Uterus (tissue), 4 donors: ENCODE results near the gene NKX3-2. TPM values are rescaled to one million over a fixed set of nuclear protein-coding genes. Genes with fewer than 3 reads are reported as not detected.

Experiments used
- DNase-seq, 2 donors: peaks; one replicate each; pipeline ENCODE4 v3.0.0-alpha.2; 2019 to 2020
- H3K27ac ChIP-seq, 2 donors: fragments of 200-600 bp; sonication (generic); 1 replicate in 1 of 2; 2 replicates in 1 of 2; pipeline ENCODE4 v1.5.1; 2016 to 2018
- H3K27me3 ChIP-seq, 2 donors: fragments of 200-600 bp; sonication (generic); one replicate each; pipeline ENCODE4 v1.5.1; 2018 to 2019; ENCODE audit warnings: control low read depth in 1 of 2
- H3K36me3 ChIP-seq, 2 donors: fragments of 200-600 bp; sonication (generic); one replicate each; pipeline ENCODE4 v1.5.1; 2019; ENCODE audit warnings: control low read depth in 1 of 2
- H3K4me1 ChIP-seq, 2 donors: fragments of 200-600 bp; sonication (generic); one replicate each; pipeline ENCODE4 v1.5.1; 2018 to 2019; ENCODE audit warnings: control low read depth in 1 of 2
- H3K4me3 ChIP-seq, 2 donors: fragments of 200-600 bp; sonication (generic); 1 replicate in 1 of 2; 2 replicates in 1 of 2; pipeline ENCODE4 v1.5.1; 2018 to 2019; ENCODE audit warnings: mild to moderate bottlenecking in 1 of 2
- H3K9me3 ChIP-seq, 2 donors: fragments of 200-600 bp; sonication (generic); one replicate each; pipeline ENCODE4 v1.5.1; 2019; ENCODE audit warnings: control low read depth in 1 of 2
- CTCF ChIP-seq, 4 experiments: fragments of 200-600 bp in 2 of 4; fragments of 450-650 bp in 2 of 4; sonication (generic) in 2 of 4; IDR thresholded peaks; one replicate each; pipeline ENCODE4 v1.5.1; 2016 to 2019; ENCODE audit warnings: antibody characterized with exemption in 4 of 4, mild to moderate bottlenecking in 2 of 4, moderate library complexity in 1 of 4
- POLR2A ChIP-seq, 2 donors: fragments of 450-650 bp; IDR thresholded peaks; one replicate each; pipeline ENCODE4 v1.6.1; 2016; ENCODE audit warnings: antibody characterized with exemption in 2 of 2, mild to moderate bottlenecking in 1 of 2, moderate library complexity in 1 of 2
- intact Hi-C: fragments of 100-400 bp; cut with DNase I; formaldehyde crosslinking; loops from one replicate; pipeline ENCODE4 v1.15.1; 2023; ENCODE audit warnings: low total_unique reads
- total RNA-seq, 4 donors: library from RNA; depleted of rRNA in 3 of 4; stranded (reverse); fragments of >200 nt in 3 of 4; gene quantifications; one replicate each; pipeline versions ENCODE4 v1.1.0 to v1.2.4, GENCODE V29; 2014 to 2023
- donor health status: DM: yes; HTN: yes; CAD: no.

Gene NKX3-2
- total RNA-seq, 4 donors from 2014 or later, result 0.62 to 1.2 TPM; not detected in 2

DNA sequence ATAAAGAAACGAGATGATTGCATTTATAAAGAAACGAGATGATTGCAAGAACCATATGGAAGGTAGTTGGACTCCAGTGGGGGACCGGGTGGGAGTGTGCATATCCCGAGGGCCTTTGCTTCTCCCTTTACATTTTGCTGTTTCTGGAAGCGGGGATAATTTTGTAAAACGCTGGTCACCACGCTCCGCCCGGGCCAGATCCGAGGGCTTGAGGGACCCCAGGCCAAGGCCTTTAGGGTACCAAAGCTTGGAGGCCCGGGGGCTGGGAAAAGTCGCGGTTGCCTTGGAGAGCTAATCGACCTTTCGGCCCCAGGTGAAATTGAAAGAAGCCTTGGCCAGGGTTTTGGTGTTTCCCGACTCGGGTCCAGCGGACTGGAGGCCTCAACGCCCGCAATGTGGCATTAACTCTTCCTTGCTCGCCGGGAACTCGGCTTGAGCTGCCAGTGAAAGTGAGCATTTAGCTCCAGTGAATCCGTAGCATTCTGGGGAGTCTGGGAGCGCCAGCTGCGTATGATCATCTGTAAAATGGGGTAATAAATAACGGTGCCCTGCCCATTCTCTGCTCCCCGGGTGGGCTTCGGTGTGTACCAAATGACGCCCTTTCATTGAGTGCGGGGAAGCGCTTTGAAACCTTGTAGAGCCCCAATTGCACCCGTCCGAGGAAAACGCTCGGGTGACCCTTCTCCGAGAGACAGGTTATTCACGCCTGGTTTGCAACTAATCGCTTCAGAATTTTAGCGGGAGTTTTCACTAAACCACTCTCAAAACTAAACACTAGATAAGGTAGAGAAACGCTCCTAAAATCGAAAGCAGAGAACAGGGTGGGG, 4.5 kb downstream of the NKX3-2 start:
- TF ChIP-seq POLR2A (IDR thresholded peaks at IDR 0.05) (no peak), CTCF (IDR thresholded peaks at IDR 0.05) (no peak)
- H3K4me1 ChIP-seq, result no peaks in the 10 kb centered on the region
- peaks cover 21 to 60% of the 10 kb centered on the region in 2 donors for H3K27me3 ChIP-seq
- no peaks in the 10 kb centered on the region for H3K36me3 ChIP-seq
- no peak for DNase-seq
- H3K4me3 ChIP-seq, result no peak overlapping the region
- H3K27ac ChIP-seq, result no peak overlapping the region
- no peaks in the 10 kb centered on the region for H3K9me3 ChIP-seq
- intact Hi-C loops, result no loop called here

GRCh38 chr4:13539047-13539618, 5.2 kb downstream of the NKX3-2 start:
- Histone ChIP-seq H3K27me3 (peaks cover 17 to 57% of the 10 kb centered on the region in 2 donors), H3K27ac (no peak overlapping the region), H3K4me3 (no peak overlapping the region), H3K4me1 (no peaks in the 10 kb centered on the region), H3K36me3 (no peaks in the 10 kb centered on the region), H3K9me3 (no peaks in the 10 kb centered on the region)
- DNase-seq, result no peak
- TF ChIP-seq CTCF (IDR thresholded peaks at IDR 0.05), result no peak
- TF ChIP-seq POLR2A (IDR thresholded peaks at IDR 0.05), result no peak
- intact Hi-C loops, result no loop called here

GRCh38 chr4:13538427-13538973, 5.8 kb downstream of the NKX3-2 start:
- intact Hi-C loops, result no loop called here
- Histone ChIP-seq H3K27me3 (peaks cover 12 to 61% of the 10 kb centered on the region in 2 donors), H3K9me3 (no peaks in the 10 kb centered on the region), H3K4me1 (no peaks in the 10 kb centered on the region), H3K36me3 (no peaks in the 10 kb centered on the region), H3K27ac (no peak overlapping the region), H3K4me3 (no peak overlapping the region)
- no peak for DNase-seq
- TF ChIP-seq CTCF (IDR thresholded peaks at IDR 0.05) (no peak), POLR2A (IDR thresholded peaks at IDR 0.05) (no peak)

GRCh38 chr4:13537832-13538177, 6.5 kb downstream of the NKX3-2 start:
- DNase-seq, result no peak
- no peak overlapping the region for H3K27ac ChIP-seq

More at GRCh38 chr4:13537832-13538177, 6.5 kb downstream of the NKX3-2 start:
- Histone ChIP-seq H3K4me1 (no peaks in the 10 kb centered on the region), H3K27me3 (peaks cover 12 to 61% of the 10 kb centered on the region in 2 donors), H3K4me3 (no peak overlapping the region), H3K36me3 (no peaks in the 10 kb centered on the region), H3K9me3 (no peaks in the 10 kb centered on the region)
- intact Hi-C loops, result no loop called here
- TF ChIP-seq POLR2A (IDR thresholded peaks at IDR 0.05), result no peak
- no peak for TF ChIP-seq CTCF (IDR thresholded peaks at IDR 0.05)
